Lung (tissue), 12 donors: ENCODE results near the gene HELZ2. TPM values are rescaled to one million over a fixed set of nuclear protein-coding genes. Genes with fewer than 3 reads are reported as not detected.

Experiments used
- ATAC-seq: fragments of 200-7000 bp; cut with Tn5 transposase; one replicate; pipeline ENCODE4 v1.9.1; 2020; ENCODE audit warnings: moderate number of reproducible peaks; ENCODE audit not compliant: insufficient read depth, low FRiP score
- DNase-seq, 3 donors: peaks; one replicate each; pipeline ENCODE4 v3.0.0-alpha.2; 2013 to 2017
- H3K27ac ChIP-seq, 2 donors: one replicate each; pipeline ENCODE4 v1.5.1; 2013; ENCODE audit warnings: mild to moderate bottlenecking in 2 of 2, moderate library complexity in 2 of 2, control low read depth in 1 of 2, inconsistent platforms in 1 of 2, low read depth in 1 of 2, low read length in 1 of 2
- H3K27me3 ChIP-seq, 3 donors: one replicate each; pipeline ENCODE4 v1.5.1; 2013; ENCODE audit warnings: low read length in 2 of 3; ENCODE audit not compliant: control insufficient read depth in 3 of 3, insufficient read depth in 3 of 3
- H3K36me3 ChIP-seq, 4 donors: one replicate each; pipeline ENCODE4 v1.5.1; 2013; ENCODE audit warnings: low read length in 4 of 4, mild to moderate bottlenecking in 1 of 4, moderate library complexity in 1 of 4; ENCODE audit not compliant: control insufficient read depth in 4 of 4, insufficient read depth in 4 of 4
- H3K4me1 ChIP-seq, 5 donors: one replicate each; pipeline ENCODE4 v1.5.1; 2013; ENCODE audit warnings: low read length in 5 of 5, mild to moderate bottlenecking in 2 of 5, moderate library complexity in 1 of 5; ENCODE audit not compliant: control insufficient read depth in 5 of 5, insufficient read depth in 5 of 5
- H3K4me3 ChIP-seq: one replicate; pipeline ENCODE4 v1.5.1; 2013; ENCODE audit warnings: mild to moderate bottlenecking, control low read depth, moderate library complexity
- H3K9ac ChIP-seq, 2 donors: one replicate each; pipeline ENCODE4 v1.5.1; 2013; ENCODE audit warnings: low read length in 2 of 2, control low read depth in 1 of 2; ENCODE audit not compliant: insufficient read depth in 1 of 2
- H3K9me3 ChIP-seq, 4 donors: one replicate each; pipeline ENCODE4 v1.5.1; 2013; ENCODE audit warnings: low read length in 3 of 4, mild to moderate bottlenecking in 1 of 4, moderate library complexity in 1 of 4; ENCODE audit not compliant: control insufficient read depth in 4 of 4, insufficient read depth in 3 of 4
- CTCF ChIP-seq: IDR thresholded peaks from 2 replicates; pipeline ENCODE4 v1.5.1; 2012; ENCODE audit warnings: mild to moderate bottlenecking; ENCODE audit errors: control extremely low read depth, extremely low read depth
- whole genome bisulfite sequencing, 2 donors: extraction: QIAGEN DNeasy Blood & Tissue Kit; methylation state at CpG; one replicate each; pipeline ENCODE4 v1.1.7; 2013; 5-methylcytosine and 5-hydroxymethylcytosine counted together
- polyA plus RNA-seq, 2 donors: library from polyadenylated mRNA; stranded (reverse); fragments of 200-250 nt; gene quantifications; one replicate each; pipeline ENCODE4 v1.2.1, GENCODE V29; 2013
- total RNA-seq, 2 donors: library from RNA; depleted of rRNA in 1 of 2; stranded (reverse); fragments of >200 nt in 1 of 2; gene quantifications; one replicate each; pipeline ENCODE4 v1.2.1, GENCODE V29; 2014 to 2021
- donor health status: control.
- donor health status: control.
- donor health status: Bipolar disorder and iron deficiency.
- donor health status: healthy.
- donor health status: DM: yes; HTN: yes; CAD: no.

The HELZ2 gene
- total and polyA plus RNA-seq, 4 donors: 9.0 to 47.2 (median 25.4) TPM

GRCh38 chr20:63591786-63592355 lies 17.8 kb upstream of the HELZ2 start:
- H3K9me3 ChIP-seq: no peaks in the 10 kb centered on the region
- TF ChIP-seq CTCF: no peak
- H3K36me3 ChIP-seq: peaks cover 11 to 65% (median 16%) of the 10 kb centered on the region in 4 donors
- no peak overlapping the region for H3K27ac ChIP-seq
- H3K27me3 ChIP-seq: no peaks in the 10 kb centered on the region
- no peaks in the 10 kb centered on the region for H3K4me1 ChIP-seq
- no peak overlapping the region for H3K9ac ChIP-seq
- DNase-seq (no peak), ATAC-seq (no peak)
- no peak overlapping the region for H3K4me3 ChIP-seq
- 95 to 96% methylated on average over 28 of the region's 28 CpGs for WGBS, 2 donors

DNA sequence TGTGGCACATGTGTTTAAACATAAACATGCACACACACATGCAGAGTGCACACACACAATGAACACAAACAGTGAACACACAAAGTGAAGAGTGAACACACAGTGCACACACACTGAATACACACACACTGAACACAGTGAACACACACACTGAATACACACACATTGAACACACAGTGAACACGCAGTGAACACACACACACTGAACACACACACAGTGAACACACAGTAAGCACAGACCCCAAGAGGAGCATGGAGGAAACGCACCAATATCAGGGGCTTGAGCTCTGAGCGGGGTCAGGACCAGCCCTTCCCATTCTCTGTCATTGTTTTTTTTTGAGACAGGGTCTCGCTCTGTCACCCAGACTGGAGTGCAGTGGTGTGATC lies 17.1 kb upstream of the HELZ2 start:
- no peak overlapping the region for H3K9ac ChIP-seq
- H3K9me3 ChIP-seq: no peaks in the 10 kb centered on the region
- no peak overlapping the region for H3K27ac ChIP-seq
- H3K36me3 ChIP-seq: peaks cover 11 to 64% (median 16%) of the 10 kb centered on the region in 4 donors
- H3K27me3 ChIP-seq: no peaks in the 10 kb centered on the region
- no peak overlapping the region for H3K4me3 ChIP-seq
- ATAC-seq: no peak
- no peaks in the 10 kb centered on the region for H3K4me1 ChIP-seq
- no peak for TF ChIP-seq CTCF
- no peak for DNase-seq
- 97% methylated on average over 4 of the region's 4 CpGs for WGBS, 2 donors

DNA sequence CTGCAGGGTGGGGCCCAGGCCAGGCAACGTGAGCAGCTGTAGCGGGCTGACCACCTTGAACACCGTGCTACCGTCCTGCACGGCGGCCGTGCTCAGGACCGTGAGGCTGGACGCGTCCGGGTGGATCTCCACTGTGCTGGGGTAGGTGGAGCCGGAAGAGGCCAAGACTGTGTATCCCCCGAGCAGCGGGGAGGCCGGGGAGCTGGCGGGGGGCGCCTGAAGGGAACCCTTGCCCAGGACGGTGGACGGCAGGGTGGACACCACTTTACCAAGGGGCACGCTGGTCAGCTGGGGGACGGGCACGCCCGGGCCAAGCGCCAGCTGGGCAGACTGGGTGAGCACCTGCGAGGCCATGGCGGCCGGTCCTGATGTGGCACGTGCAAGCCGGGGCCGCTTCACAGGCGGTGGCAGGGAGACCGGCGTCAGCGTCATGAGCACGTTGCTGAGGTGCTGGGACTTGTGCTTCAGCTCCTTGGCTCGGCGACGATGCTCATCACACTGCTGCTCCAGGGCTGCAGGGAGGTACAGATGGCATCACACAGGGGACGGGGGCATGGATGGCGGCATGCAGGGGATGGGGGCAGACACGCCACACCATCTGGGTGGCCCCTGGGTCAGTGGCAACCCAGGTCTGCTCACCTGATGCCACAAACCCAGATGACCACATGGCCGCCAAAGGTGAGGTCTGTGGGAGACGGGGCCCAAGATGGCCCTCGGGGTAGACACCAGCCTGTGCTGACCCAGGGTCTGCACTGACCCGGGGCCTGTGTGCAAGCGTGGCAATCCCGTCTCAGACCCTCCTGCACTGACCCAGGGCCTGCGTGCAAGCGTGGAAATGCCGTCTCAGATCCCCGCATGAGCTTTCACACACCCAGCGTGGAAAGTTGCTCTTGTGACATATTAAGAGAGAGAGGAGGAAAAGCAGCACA lies 16.4 kb upstream of the HELZ2 start:
- DNase-seq (no peak), ATAC-seq (no peak)
- TF ChIP-seq CTCF: no peak
- no peaks in the 10 kb centered on the region for H3K9me3 ChIP-seq
- H3K27ac ChIP-seq: no peak overlapping the region
- 92 to 96% methylated on average over 52 of the region's 52 CpGs for WGBS, 2 donors
- H3K4me3 ChIP-seq: no peak overlapping the region
- H3K36me3 ChIP-seq: peaks cover 11 to 58% (median 16%) of the 10 kb centered on the region in 4 donors
- H3K9ac ChIP-seq: no peak overlapping the region
- no peaks in the 10 kb centered on the region for H3K4me1 ChIP-seq
- no peaks in the 10 kb centered on the region for H3K27me3 ChIP-seq
